GM12878 (cell line): ENCODE results near the gene TUBAL3.

ENCODE experiments used
- ATF2 ChIP-seq: IDR thresholded peaks from 2 replicates; pipeline ENCODE4 v1.6.1; 2012; ENCODE audit warnings: low read length, inconsistent platforms
- ATF7 ChIP-seq: fragments of 450-650 bp; IDR thresholded peaks from 2 replicates; pipeline ENCODE4 v1.6.1; 2016; ENCODE audit warnings: low read depth, mild to moderate bottlenecking
- DPF2 ChIP-seq: fragments of 450-650 bp; IDR thresholded peaks from 2 replicates; pipeline ENCODE4 v1.6.1; 2017; ENCODE audit warnings: mild to moderate bottlenecking
- NR2C1 ChIP-seq: fragments of 450-650 bp; IDR thresholded peaks from 2 replicates; pipeline ENCODE4 v1.6.1; 2017; ENCODE audit warnings: antibody characterized with exemption, mild to moderate bottlenecking, moderate library complexity
- PAX5 ChIP-seq: IDR thresholded peaks from 2 replicates; pipeline ENCODE4 v1.6.1; 2011; ENCODE audit warnings: low read depth, low read length, borderline replicate concordance
- POLR2A ChIP-seq: IDR thresholded peaks from 2 replicates; pipeline ENCODE4 v1.6.1; 2011; ENCODE audit warnings: low read depth, mild to moderate bottlenecking, low read length
- RCOR1 ChIP-seq: conservative IDR thresholded peaks from 2 replicates; pipeline ENCODE4 v1.6.1; 2012; ENCODE audit warnings: low read depth, low read length, improper control_type of control experiment
- SMC3 ChIP-seq: IDR thresholded peaks from 2 replicates; pipeline ENCODE4 v1.6.1; 2011; ENCODE audit warnings: low read length, improper control_type of control experiment, borderline replicate concordance
- TCF12 ChIP-seq: IDR thresholded peaks from 2 replicates; pipeline ENCODE4 v1.6.1; 2011; ENCODE audit warnings: low read depth, mild to moderate bottlenecking, low read length
- USF2 ChIP-seq: IDR thresholded peaks from 2 replicates; pipeline ENCODE4 v1.6.1; 2011; ENCODE audit warnings: low read depth, low read length, improper control_type of control experiment, borderline replicate concordance
- TF ChIP-seq, protein P1 (sequence below): IDR thresholded peaks from 2 replicates; pipeline ENCODE4 v1.6.1; 2012; ENCODE audit warnings: low read depth, low read length, improper control_type of control experiment
- TF ChIP-seq, protein P2 (sequence below): IDR thresholded peaks from 2 replicates; pipeline ENCODE4 v1.6.1; 2011; ENCODE audit warnings: low read depth, mild to moderate bottlenecking, low read length, moderate library complexity, borderline replicate concordance; ENCODE audit errors: extremely low read depth

GRCh38 chr10:5411941-5412276 is 7.3 kb upstream of the TUBAL3 start:
- no peak for TF ChIP-seq POLR2A
- TF ChIP-seq DPF2, result no peak
- TF ChIP-seq USF2, result no peak
- no peak for TF ChIP-seq ATF7
- TF ChIP-seq, protein P1, sequence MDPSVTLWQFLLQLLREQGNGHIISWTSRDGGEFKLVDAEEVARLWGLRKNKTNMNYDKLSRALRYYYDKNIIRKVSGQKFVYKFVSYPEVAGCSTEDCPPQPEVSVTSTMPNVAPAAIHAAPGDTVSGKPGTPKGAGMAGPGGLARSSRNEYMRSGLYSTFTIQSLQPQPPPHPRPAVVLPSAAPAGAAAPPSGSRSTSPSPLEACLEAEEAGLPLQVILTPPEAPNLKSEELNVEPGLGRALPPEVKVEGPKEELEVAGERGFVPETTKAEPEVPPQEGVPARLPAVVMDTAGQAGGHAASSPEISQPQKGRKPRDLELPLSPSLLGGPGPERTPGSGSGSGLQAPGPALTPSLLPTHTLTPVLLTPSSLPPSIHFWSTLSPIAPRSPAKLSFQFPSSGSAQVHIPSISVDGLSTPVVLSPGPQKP, result no peak
- no peak for TF ChIP-seq TCF12
- TF ChIP-seq PAX5, result no peak
- TF ChIP-seq ATF2, result no peak
- no peak for TF ChIP-seq SMC3
- no peak for TF ChIP-seq NR2C1
- TF ChIP-seq, protein P2, sequence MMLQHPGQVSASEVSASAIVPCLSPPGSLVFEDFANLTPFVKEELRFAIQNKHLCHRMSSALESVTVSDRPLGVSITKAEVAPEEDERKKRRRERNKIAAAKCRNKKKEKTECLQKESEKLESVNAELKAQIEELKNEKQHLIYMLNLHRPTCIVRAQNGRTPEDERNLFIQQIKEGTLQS, result no peak
- no peak for TF ChIP-seq RCOR1
